T follicular helper cell (primary cell): ENCODE results near the gene RNF227.
A peak's percentile ranks its signal among the peaks of the same experiment; 100 is the strongest.

Source experiments
- DNase-seq: peaks from one replicate; pipeline ENCODE4 v3.0.0-alpha.2; 2020; ENCODE audit warnings: low read depth

RNF227 gene

DNA sequence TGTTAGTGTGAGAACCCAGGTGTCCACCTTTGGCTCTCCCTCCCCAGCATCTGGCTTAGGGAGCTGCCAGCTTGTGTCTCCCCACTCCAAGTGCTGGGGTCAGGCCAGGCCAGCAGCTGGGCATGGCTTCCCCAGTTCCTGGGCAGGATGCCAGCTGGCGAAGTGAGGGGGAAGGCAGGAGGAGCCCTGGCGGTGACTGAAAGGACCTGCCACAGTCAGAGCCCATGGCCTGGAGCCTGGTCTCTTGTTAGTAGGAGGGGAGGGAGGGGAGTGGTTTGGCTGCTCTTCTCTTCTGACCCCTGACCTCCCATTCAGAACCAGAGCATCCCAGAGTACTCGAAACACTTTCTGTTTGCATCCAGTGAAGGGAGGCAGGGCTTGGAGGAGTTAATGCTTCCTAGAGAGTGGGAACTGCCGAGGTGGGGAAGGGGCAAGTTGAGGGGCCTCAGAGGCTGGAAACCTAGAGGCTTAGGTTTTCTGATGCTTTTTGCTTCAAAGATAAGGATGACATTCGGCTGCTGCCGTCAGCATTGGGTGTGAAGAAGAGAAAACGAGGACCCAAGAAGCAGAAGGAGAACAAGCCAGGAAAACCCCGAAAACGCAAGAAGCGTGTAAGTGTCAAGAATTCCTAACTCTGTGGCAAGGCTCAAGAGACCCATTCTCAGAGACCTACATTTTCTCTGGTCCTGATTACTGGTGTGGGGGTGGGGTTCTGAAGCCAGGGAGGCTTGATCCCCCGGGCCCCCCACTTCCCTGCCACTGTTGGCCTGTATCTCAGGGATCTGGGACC, 26.7 kb downstream of the RNF227 start:
- DNase-seq: peak; percentile 14

DNA sequence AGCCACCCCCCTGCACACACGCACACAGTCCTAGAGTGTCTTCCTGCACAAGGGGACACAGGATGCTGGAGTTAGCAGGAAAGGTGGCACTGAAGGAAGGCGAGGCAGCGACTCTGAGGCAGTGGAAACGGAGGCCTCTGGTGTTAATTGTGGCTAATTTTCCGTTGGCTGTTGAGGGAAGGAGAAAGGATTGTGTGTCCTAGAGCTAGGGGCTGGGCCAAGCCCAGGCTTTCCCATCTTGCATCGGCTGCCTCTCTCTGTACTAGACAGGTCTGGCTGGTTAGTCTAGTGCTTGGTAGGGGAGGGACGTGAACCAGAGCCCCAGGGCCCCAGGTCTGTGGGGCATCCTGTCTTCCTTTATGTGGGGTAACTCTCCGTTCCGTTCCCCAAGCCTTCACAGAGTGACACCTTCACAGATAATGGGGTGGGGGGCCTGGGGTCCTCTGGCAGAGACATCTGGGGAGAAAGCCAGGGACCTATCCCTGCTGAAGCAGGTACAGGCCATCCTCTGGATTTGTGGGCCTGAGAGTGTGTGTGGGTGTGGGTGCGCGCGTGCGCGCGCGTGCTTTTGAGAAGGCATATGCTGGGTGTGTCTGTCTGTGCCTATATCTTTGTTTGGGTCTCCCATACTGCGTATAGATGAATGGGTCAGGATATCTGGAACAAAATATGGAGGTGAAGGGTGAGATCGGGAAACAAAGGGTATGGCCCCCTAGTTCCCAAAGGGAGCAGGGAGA, 27.7 kb downstream of the RNF227 start, which contains the start of gene CHD3:
Gene CHD3, plus strand, starts transcription at position 606 of the 737 bp plus-strand sequence. CDS start 212 bp downstream, outside the sequence.
- peak; percentile 12 for DNase-seq

DNA sequence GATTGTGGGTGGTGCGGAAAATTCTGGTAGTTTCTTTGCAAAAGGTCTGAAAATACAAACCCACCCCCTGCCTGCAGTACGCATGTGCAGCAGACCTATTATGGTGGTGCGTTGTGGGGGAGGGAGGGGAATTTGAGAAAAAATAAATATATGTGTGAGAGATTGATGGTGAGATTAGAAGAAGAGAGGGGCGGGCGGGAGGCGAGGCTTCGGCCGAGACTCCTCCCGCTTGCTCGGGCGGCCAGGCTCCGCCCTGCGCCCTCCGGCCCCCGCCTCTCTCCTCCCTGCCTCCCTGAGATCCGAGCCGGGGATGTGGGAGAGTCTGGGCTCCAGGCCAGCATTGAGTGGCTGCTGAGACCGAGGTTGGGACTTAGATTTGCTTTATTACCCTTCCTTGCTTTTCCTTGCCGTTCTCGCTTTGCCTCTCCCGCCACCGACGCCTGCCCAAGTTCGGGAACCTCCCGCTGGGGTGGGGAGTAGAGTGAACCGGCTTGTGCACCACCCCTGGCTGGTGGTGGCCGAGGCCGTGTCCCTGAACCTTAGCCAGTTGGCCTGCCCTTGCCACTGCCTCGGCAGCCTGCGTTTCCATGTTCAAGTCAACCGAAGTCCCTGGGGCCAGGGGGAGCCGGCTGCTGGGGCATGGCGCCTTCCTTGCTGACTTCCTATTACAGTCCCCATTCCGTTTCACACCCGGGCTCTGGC, 28.5 kb downstream of the RNF227 start:
- DNase-seq: peak; percentile 82

DNA sequence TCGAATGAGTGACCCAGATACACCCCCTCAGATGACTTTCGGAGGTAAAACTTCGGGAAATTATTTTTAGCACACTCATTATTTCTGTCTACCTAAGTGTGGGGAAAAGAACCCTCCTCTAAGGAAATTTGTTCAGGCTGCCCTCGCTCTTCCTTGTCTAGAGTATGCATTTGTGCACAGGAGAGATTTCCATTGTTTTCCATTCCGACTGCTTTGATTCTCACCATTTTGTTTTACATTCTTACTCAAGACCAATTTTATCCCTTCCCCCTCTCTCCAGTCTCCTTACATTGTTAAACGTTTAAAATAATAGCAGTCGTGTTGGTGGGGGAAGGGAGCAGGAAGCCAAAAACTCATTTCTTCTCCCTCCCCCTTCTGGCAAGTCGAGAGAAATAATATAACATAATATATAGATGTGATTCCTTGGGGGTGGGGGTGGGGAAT, 29.0 kb downstream of the RNF227 start:
- DNase-seq: no peak

DNA sequence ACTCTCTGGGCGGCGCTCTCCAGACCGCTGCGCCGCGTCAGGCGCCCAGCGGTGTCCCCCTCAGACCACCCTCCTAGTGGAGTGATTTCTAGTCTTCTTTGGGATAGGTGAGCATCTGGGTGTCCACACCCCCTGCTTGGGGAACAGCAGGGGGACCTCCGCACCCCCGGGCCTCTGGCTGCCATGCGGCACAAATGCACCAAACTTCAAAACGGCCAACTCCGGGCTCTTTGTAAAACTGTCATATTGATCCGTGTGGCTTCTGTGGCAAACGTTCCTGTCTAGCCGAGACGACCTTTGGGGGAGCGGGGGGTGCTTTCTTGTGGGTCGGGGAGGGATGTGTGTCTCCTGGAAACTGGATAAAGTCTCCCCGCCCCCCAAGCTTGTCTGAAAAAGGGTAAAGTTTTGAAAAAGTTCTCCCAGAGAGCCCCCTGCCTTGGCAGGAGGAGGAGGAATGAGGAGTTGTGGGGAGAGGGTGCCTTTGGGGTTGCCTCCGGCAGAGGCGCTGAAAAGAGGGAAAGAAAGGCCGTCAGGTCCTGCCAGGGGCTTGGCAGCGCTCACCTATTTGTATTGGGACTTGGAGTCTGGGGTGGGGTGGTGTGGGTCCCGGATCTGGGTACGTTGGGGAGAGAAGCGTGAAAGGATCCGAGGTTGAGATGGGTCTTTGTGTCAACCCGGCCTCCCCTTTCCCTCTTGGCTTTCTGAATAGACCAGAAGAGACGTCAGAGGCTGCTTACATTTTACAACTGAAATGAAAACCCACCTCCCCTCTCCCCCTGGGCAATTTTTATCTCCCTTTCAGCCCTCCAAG, 29.7 kb downstream of the RNF227 start:
- DNase-seq: peak; percentile 64

DNA sequence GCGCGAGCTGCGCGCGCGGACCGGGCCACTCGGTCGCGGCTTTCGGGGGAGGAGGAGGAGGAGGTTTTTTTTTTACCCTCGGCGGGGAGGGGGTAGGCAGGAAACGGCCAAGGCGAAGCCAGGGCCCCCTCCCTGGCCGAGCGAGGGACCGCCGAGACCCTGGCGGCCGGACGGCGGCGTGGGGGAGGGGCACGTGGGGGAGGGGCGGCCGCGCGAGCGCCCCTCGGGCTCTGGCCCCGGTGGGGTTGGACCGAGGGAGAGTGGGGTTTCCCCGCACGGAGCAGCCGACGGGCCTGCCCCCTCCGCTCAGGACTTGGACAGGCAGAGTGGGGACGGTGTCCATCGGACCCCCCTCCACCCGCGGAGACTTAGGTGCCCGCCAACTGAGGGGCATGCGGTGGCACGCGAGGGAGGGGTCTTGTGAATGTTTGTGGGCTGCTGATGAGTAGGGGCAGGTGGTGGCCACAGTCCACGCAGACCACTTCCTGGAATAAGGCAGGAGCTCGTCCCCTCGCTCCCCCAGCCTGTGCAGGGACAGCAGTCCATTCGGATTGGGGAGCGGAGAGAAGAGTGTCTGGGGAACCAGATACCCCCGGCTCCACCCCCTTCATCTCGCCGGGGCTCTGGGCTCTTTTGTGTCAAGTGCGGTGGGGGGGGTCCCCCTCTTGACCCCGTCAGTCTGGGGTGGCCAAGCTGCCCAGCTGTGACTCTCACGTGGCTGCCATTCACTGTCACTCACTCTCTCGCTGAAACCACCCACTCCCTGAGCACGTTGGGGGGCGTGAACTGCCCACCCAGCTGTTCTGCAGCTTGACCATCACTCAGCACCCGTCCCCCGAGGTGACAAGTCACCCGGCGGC, 30.5 kb downstream of the RNF227 start:
- peak; percentile 4 for DNase-seq

DNA sequence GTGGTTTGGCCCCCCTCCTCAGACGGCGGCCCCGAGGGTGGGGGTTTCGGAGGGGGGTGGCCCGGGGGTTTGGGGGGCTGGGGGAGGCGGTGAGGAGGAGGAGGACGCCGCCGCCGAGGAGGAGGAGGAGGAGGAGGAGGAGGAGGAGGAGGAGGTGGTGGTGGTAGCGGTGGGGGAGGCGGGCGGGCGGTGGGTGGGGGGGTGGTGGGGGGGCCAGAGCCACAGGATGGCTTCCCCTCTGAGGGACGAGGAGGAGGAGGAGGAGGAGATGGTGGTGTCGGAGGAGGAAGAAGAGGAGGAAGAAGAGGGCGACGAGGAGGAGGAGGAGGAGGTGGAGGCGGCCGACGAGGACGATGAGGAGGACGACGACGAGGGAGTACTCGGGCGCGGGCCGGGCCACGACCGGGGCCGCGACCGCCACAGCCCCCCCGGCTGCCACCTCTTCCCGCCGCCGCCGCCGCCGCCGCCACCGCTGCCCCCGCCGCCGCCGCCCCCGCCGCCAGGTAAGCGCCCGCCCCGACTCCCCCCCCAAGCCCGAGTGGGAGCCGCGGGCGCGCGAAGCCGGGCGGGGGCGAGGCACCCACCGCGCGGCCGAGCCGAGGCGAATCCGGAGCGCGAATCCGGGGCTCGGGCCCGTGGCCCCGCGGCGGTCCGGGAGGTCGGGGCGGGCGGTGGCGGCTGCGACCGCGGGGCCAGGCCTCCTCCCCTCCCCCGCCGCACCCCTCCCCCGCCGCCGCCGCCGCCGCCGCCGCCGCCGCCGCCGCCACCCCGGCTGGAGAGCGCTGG, 31.3 kb downstream of the RNF227 start:
- peak; percentile 22 for DNase-seq

DNA sequence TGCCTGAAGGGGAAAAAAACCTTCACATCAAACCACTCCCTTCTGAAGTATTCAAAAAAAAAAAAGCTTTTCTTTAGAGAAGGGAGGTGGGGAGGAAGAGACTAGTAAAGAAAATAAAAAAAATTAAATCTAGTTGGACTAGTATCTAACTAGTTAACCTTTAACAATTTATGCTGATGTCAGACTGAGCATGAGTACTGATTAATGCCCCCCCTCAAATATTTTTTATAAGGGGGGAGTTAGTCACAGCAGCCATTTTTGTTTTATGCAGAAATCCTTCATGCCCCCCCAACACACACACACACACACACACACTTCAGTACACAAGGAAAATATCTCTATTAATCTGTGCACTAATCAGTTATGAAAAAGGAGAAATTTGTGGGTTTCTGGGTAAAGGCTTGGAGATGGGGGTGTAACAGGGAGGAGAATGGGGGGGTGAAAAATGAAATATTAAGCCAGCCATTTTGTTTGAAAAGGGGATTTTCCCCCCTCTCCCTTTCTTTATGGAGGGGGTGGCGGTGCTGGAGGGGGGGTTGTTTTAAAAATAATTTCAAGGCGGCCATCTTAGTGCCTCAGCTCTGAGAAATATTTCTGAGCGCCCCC, 32.2 kb downstream of the RNF227 start:
- peak; percentile 21 for DNase-seq

DNA sequence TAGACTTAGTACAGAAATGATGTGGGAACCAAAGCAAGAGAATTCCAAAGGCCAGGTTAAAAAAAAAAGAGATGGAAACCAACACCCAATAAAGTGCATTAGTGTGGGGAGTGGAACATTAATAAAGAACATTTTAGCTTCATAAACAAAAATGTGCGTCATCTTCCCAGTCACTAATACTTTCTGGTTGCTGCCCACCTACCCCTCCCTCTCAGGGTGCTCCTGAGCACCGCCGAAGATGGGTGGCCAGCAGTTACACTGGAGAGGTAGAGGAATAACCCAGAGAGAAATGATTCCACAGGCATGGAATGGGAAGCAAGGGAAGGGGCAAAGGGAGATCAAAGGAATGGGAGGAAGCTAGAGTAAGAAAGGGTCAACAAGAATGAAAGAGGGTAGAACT, 33.5 kb downstream of the RNF227 start:
- DNase-seq: no peak

DNA sequence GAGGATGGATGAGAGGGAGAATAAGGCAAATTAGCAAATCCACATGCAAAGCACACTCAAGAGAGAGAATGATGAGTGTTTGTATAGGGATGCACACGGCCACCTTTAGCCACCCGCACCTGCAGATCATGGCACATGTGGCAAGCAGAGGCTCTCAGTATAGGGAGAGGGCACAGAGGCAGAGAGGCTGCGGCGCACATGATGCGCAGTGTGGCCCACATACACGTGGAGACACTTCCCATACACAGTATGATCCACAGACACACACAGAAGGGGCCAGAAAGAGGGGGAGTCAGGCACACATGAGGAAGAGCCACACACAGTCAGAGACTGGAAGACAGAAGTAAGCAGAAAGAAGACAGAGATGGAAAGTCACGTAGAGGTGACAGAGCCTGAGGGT, 34.0 kb downstream of the RNF227 start:
- no peak for DNase-seq

DNA sequence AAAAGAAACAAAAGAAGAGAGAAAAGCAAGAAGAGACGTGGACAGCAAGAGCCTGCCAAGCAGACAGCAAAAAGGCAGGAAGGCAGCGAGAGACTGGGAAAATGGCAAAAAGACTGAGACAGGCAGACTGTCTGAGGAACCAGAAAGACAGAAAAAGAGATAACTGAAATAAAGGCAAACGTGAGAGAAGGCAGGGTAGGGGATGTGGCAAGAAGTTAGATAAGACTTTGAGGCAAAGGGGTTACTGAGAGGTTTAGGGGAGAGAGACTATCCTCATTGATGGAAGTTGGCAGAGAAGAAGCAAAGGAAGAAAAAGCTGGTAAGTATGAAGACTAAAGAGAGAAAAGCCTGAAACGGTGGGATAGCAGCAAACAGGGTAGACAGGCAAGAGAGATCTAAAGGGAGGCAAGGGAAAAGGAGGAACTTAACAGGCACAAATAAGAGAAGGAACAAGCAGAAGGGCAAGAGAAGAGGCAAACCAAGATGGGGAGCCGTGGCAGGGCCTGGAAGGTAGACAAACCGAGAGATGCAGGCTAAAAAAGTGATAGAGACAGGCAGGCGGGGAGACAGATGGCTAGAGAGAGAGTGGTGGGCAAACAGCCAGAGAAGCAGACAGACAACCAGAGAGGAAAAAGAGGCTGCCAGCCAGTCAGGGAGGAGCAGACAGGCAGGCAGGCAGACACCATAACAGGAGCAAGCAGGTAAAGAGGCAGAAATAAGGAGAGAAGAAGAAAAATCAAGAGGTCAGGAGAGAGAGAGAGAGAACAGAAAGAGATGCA, 34.6 kb downstream of the RNF227 start:
- no peak for DNase-seq

DNA sequence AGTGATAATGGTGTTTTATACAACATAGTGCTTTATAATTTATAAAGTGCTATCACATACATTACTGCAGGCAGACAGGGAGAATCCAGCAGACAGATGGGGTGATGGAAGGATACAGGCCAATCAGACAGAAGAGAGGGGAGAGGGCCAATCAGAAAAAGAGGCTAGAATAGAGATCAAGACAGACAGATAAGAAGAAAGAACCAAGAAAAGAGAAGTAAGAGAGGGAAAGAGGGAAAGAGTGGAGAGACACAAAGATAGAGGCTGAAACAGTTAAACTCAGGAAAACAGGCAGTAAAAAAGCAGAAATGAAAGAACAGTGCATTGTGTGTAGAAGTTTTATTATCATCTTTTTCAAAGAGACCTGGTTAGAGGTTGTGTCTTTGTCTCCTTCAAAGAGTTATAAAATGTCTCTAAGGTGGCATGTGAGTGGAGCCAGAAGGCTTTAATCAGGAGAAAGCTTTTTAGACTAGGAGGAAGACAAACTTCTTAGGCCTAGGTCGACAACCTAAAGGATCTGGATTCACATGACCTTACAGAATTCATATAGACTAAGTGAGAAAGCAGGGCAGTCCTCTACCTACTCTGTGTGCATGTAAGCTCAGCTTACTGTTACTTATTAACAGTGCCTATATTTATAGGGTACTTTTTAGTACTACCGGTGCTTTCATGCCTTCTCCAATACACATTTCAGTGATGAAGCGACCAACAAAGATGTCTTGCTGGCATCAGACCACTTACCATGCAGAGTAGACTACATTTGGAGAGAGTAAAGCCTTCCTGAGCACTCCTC, 35.8 kb downstream of the RNF227 start:
- no peak for DNase-seq

DNA sequence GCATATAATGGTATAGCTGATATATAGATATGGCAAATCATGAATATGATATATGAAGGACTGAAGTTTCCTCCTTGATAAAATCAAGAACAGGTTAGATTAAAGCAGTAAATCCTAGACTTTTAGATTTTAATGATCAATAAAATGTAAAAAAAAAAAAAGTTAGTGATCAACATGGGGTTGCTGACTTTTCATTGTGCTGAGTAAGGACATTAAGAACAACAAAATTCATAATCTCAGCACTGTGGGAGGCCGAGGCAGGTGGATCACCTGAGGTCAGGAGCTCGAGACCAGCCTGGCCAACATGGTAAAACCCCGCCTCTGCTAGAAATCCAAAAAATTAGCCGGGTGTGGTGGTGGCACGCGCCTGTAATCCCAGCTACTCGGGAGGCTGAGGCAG, 37.9 kb downstream of the RNF227 start:
- no peak for DNase-seq

DNA sequence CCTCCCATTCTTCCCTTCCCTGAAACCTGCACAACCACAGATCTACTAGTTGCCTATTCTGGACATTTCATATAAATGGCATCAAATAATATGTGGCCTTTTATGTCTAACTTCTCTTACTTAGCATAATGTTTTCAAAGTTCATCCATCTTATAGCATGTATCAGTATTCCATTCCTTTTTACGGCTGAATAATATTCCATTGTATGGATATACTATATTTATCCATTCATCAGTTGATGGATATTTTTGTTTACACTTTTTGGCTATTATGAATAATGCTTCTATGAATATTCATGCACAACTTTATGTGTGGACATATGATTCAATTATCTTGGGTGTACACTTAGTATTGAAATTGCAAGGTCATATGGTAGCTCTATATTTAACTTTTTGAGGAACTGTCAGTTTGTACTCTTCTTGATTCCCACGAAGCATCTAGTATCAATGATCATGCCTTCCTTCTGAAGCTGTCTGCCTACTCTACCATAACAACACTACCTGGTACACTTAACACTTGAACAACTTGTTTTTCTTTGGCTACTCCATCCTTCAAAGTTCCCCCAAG, 40.2 kb downstream of the RNF227 start:
- no peak for DNase-seq

DNA sequence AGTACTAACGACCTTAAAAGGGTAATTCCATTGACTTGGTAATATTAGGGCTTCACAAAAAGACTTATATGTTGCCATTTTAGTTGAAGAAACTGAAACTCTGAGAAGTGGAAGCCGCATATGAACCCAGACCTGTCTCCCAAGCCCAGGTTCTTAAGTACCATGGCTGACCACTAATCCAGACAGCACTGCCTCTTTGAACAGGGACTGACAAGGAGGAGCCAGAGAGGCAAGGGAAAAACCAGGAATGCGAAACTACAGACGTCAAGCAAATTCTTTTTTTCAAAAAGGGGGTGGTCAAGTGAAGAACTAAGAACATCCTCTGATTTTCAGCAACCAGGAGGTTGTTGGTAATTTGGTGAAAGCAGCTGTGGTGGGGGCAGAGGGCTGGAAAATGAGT, 43.0 kb downstream of the RNF227 start:
- no peak for DNase-seq

DNA sequence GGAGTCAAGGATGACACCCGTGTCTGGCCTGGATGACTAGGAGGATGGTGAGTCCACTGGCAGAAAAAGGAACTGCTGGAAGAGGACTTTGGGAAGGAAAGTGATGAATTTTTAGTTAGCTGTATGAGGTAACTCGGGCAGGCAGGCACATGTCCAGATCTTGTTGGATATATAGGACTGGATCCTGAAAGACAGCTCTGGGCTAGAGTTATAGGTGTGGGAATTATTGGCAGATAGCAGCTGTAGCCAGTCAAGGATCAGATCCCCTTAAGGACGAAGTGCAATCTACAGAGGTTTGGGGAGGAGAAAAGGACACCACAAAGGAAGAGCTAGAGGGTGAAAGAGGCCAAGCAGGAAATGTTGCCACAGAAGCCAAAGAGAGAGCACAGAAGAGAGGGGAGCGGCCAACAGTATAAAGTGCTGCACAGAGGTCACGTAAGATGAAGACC, 48.2 kb downstream of the RNF227 start:
- no peak for DNase-seq

DNA sequence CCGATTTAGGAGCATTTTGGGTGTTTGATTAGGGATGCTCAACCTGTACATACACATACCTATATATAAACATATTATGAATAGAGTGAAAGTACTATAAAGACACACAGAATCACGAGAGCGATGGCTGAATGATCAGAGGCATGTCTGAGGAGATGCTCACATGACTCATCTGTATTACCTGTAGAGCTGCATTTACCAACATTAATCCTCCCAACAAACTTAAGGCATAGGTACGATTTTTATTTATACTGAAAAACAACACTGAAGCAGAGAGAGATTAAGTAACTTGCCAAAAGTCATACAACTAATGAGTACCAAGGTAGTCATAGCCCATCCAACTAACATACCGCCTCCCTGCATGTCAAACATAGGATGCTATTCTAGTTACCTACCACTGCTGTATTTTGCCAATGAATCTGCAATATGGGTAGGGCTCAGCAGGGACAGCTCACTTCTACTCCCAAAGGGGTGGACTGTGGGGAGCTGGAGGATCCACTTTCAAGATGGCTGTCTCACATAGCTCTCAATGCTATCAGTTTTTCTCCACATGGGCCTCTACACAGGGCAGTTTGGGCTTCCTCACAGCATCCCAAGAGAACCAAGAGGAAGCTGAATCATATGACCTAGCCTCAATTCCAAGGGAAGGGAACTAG, 51.0 kb downstream of the RNF227 start:
- no peak for DNase-seq
